ENCODE measurements around the gene G3BP2.

DNA sequence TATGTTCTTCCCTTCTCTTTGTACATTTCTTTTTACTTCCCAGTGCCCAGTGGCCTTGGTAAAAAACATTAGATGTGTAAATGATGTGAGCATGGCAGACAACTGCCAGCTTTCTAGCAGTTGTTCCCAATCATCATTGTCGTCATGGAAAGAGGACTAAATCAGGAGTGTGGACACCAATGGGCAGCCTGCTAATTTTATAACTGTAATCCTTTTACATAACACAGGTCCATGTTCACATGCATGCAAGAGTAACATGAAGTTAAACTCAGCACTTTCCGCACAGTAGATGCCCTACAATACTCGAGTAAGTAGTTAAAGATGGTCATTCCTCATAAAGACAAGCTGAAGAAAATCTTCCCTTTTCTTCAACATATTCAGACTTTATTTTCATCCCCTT lies 23.4 kb upstream of the G3BP2 start:
- TF ChIP-seq POLR2A (IDR thresholded peaks at IDR 0.05; ENCODE audit: low read length) (no peak), GATA1 (IDR thresholded peaks at IDR 0.05; ENCODE audit: low read depth, low read length) (no peak)
